ENCODE measurements around the gene RPE65. TPM values are rescaled to one million over a fixed set of nuclear protein-coding genes. Genes with fewer than 3 reads are reported as not detected.
"Not testable (repeated sequence)": the region's sequence is repeated elsewhere in the genome, so short reads cannot be mapped to it uniquely, and the experiment has no call there.

The RPE65 gene
- total RNA-seq: not detected

DNA sequence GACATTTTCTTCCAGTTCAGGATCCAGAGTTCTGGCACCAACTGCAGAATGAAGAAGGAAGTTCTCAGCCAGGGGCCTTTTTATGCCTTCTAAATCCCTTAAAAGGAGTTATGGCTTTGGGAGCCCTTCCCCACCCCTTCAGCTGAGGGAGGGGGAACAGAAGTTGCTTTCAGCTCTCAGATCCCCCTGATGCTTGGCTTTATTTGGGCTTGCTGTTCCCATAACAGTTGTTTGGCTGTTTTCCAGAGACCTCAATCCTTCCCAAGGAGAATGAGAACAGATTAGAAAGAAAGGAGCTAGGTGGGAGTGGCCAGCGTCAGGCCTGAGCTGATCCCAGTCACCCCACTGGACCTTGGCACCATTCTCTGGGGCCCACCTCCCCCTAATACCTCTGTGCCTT lies at the start of gene RPE65:
Gene RPE65, minus strand, starts transcription at position 54 of the 400 bp plus-strand sequence. Its CDS starts 49 bp downstream, at position 5.
- H3K27ac Mint-ChIP-seq: no peak within 1 kb of the TSS
- no peaks in the 10 kb centered on the region for H3K27me3 Mint-ChIP-seq
- no peak for DNase-seq
- H3K4me3 Mint-ChIP-seq: no peak within 1 kb of the TSS
- no peaks in the 10 kb centered on the region for H3K36me3 Mint-ChIP-seq
- H3K4me1 Mint-ChIP-seq: no peaks in the 10 kb centered on the region
- no peaks in the 10 kb centered on the region for H3K9me3 Mint-ChIP-seq

DNA sequence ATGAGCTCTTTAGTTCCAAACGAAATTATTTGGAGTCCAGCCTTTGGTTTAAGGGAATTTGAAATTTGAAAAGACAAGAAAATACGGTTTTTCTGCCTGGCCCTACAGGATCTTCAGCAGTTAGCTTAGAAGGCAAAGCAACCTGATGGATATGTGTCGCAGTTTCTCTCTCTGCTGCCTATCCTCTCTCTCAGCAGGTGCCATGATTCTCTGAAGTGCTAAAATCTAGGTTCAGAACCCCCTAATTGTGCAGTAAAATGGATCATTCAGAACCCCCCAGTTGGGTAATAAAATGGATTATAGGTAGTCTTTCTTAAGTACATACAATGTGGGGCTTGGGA lies 47.6 kb upstream of the RPE65 start:
- Mint-ChIP-seq H3K4me1 (peaks cover 9% of the 10 kb centered on the region), H3K27me3 (peaks cover 47% of the 10 kb centered on the region), H3K9me3 (peaks cover 2% of the 10 kb centered on the region)

DNA sequence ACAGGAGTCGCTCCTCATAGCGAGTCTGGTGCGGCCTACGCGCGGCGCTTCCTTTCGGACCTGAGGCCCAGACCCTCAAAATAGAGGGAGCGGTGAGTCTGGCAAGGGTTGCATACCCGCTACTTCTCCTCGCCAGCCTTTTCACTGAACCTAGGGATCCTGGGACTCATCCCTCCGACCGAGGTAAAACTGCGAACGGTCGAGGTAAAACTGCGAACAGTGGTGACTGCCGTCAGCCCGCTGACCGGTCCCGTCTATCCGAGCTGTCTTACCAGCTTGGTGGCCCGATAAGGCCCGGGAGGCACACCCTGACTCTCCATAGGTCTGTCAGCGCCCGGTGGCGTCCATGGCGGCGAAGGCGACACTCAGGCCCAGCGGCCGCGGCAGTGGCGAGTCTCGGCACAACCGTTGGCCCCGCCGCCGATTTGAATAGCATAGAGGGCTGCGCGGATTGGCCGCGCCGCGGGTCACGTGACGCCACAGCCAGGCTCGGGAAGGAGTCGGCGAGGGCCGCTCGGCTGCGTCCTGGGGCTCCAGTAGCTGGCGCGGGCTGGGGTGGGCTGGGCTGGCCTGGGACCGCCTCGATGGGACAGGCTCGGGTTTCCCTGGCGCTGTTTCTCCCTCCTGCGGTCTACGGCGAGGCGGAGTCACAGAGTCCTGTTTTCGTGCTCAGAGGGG lies 47.1 kb upstream of the RPE65 start, which contains the start of gene DEPDC1:
Gene DEPDC1, minus strand, starts transcription at position 403 of the 678 bp plus-strand sequence. Its CDS starts 83 bp downstream, at position 320.
- peak within 1 kb of the TSS; percentile 84 for H3K4me3 Mint-ChIP-seq
- no peaks in the 10 kb centered on the region for H3K36me3 Mint-ChIP-seq
- H3K9me3 Mint-ChIP-seq: peaks cover 2% of the 10 kb centered on the region
- peaks cover 9% of the 10 kb centered on the region for H3K4me1 Mint-ChIP-seq
- peaks cover 46% of the 10 kb centered on the region for H3K27me3 Mint-ChIP-seq
- H3K27ac Mint-ChIP-seq: peak within 1 kb of the TSS; percentile 65
- peak; percentile 80 for DNase-seq

More for the DNA sequence above, 47.6 kb upstream of the RPE65 start:
- no peaks in the 10 kb centered on the region for H3K36me3 Mint-ChIP-seq
- peak overlapping the region; percentile 84 for H3K4me3 Mint-ChIP-seq
- no peak for DNase-seq
- H3K27ac Mint-ChIP-seq: no peak overlapping the region

DNA sequence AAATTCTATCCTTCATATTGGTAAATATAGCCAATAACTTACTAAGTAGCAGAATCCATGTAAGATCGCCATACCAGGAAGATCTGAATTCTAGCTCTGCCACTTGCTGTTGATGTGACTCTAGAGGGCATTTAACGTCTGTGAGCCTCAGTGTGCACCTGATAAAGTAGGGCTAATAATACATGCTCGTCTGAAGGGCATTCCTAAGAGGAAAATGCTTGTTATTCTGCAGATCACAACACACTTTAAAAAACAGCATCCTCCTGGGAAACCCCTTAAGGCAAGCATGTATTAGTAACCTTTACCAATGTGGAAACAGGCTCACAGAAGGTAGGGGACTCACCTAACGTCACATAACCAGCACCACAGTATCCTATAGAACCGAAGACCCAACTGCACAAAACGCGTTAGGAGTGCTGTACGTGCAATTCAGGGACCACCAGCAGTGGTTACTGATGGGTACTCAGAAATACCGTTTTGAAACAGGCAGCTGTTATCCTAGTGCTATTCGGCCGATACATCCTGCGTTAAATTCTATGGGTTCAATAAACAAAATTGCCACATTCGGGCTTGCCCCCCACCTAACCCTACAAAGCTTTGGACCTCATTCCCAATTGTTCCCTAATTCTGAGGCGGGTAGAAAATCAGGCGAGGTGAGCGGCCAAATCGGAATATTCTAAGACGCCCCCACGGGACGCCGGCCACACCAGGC lies 46.4 kb upstream of the RPE65 start:
- Mint-ChIP-seq H3K4me1 (peaks cover 9% of the 10 kb centered on the region), H3K9me3 (peaks cover 2% of the 10 kb centered on the region), H3K27me3 (peaks cover 43% of the 10 kb centered on the region), H3K36me3 (no peaks in the 10 kb centered on the region), H3K4me3 (peak overlapping the region; percentile 84), H3K27ac (no peak overlapping the region)
- peak; percentile 0 for DNase-seq

DNA sequence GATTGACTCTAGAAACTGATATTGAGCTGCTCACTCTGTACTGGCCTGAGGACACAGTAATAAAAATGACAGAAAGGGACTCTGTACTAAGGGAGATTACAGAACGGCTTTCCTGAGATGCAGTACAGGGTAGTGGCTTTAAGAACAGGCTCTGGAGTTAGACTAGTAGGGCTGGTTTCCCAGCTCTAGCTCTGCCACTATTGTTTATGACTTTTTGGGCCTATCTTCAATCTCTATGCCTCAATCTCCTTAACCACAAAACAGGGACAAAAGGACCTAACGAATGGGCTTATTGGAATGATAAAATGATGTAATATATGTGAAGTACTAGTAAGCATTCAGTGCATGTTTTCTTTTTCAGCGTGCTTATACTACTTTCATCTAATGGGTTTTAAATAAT lies 45.8 kb upstream of the RPE65 start:
- H3K4me3 Mint-ChIP-seq: peak overlapping the region; percentile 84
- H3K4me1 Mint-ChIP-seq: peaks cover 9% of the 10 kb centered on the region
- no peak for DNase-seq
- H3K36me3 Mint-ChIP-seq: no peaks in the 10 kb centered on the region
- H3K27ac Mint-ChIP-seq: no peak overlapping the region
- H3K27me3 Mint-ChIP-seq: peaks cover 43% of the 10 kb centered on the region
- no peaks in the 10 kb centered on the region for H3K9me3 Mint-ChIP-seq

DNA sequence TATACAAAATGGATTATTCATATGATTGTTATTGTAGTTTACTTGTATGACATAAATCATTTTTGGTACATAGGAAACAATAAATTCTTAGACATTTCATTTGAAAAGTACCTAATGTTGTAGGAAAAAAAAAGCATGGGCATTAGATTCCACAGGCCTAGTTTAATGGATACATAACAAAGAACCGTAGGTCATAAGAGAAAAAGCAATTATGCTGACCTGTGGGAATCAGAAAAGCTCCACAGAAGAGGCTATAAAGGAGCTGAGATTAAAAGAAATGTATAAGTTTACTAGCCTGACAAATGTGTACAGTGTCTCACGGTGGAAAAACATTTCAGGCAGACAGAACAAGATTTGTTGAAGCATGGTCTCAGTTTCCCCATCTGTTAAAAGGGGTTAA lies 43.4 kb upstream of the RPE65 start:
- Mint-ChIP-seq H3K9me3 (no peaks in the 10 kb centered on the region), H3K4me3 (no peak overlapping the region), H3K36me3 (no peaks in the 10 kb centered on the region), H3K27me3 (peaks cover 27% of the 10 kb centered on the region), H3K4me1 (peaks cover 9% of the 10 kb centered on the region), H3K27ac (no peak overlapping the region)
- no peak for DNase-seq

DNA sequence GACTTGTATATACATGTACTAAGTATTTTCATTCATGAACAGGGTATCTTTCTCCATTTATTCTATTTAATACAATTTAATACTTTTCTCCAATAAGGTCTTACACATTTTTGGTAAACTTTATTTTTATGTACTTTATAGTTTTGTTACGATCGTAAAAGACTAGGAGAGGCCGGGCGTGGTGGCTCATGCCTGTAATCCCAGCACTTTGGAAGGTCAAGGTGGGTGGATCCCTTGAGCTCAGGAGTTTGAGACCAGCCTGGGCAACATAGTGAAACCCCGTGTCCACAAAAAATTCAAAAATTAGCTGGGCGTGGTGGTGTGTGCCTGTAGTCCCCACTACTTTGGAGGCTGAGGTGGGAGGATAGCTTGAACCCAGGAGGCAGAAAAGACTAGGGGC lies 42.5 kb upstream of the RPE65 start:
- H3K4me1 Mint-ChIP-seq, H3K36me3 Mint-ChIP-seq, DNase-seq, H3K9me3 Mint-ChIP-seq, H3K4me3 Mint-ChIP-seq, H3K27ac Mint-ChIP-seq: not testable (repeated sequence)
- H3K27me3 Mint-ChIP-seq: peaks cover 17% of the 10 kb centered on the region

DNA sequence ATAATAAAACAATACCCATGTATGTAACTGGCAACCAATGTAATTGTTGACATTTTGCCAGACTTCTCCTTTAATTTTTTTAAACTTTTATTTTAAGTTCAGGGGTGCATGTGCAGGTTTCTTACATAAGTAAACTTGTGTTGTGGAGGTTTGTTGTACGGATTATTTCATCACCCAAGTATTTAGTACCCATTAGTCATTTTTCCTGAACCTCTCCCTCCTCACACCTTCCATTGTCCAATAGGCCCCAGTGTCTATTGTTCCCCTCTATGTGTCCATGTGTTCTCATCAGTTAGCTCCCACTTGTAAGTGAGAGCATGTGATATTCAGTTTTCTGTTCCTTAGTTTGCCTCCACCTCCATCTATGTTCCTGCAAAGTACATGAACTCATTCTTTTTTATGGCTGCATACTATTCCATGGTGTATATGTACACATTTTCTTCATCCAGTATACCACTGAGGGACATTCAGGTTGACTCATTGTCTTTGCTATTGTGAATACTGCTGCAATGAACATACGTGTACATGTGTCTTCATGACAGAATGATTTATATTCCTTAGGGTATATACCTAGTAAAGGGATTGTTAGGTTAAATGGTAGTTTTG lies 40.4 kb upstream of the RPE65 start:
- Mint-ChIP-seq H3K4me1 (no peaks in the 10 kb centered on the region), H3K4me3 (no peak overlapping the region), H3K27me3 (peaks cover under 1% of the 10 kb centered on the region), H3K27ac (no peak overlapping the region), H3K36me3 (no peaks in the 10 kb centered on the region), H3K9me3 (no peaks in the 10 kb centered on the region)
- DNase-seq: no peak

DNA sequence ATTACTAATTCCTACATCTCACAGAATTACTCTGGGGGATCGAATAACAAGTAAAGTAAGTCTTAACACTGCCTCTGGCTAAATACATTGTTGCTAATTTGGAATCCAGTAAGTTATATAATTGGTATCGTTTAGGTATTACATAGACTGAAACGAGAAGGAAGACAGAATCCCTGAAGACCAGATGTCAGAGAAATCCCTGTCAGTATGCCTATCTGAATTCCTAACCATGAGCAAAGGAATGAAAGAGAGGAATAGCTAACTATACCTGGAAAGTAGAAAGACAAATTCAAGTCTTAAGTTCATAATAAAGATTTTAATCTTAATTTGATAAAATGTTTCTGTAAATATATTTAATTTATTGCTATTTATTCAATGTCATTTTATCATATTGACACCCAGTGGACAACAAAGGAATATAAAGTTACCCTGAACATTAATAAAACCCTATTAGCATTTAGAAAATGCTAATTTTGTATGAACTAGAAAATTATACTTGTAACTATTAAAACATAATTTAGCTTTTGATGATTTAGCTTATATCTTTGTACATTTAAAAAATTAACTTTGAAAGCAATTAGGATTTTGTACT lies 35.8 kb upstream of the RPE65 start:
- Mint-ChIP-seq H3K4me3 (no peak overlapping the region), H3K36me3 (peaks cover 4% of the 10 kb centered on the region), H3K27me3 (no peaks in the 10 kb centered on the region), H3K4me1 (no peaks in the 10 kb centered on the region), H3K9me3 (no peaks in the 10 kb centered on the region), H3K27ac (no peak overlapping the region)
- DNase-seq: no peak

DNA sequence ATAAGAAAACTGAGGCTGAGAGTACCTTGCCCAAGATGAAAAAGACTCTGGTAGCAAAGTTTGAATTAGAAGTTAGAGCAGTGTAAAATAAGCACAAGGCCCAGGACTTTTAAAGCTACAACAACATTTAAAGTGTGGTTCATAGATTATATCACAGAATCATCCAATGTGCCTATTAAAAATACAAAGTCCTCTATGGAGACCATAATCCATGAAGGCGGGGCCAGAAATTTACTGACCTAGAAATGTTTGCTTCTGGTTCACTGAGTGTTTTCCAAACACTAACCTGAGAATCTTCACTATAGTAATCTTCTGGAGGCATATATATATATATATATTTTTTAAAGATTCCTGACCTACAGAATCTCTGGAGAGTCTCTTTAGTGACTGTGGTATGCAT lies 34.9 kb upstream of the RPE65 start:
- Mint-ChIP-seq H3K36me3 (peaks cover 4% of the 10 kb centered on the region), H3K27me3 (no peaks in the 10 kb centered on the region), H3K4me3 (no peak overlapping the region), H3K9me3 (no peaks in the 10 kb centered on the region), H3K4me1 (no peaks in the 10 kb centered on the region), H3K27ac (no peak overlapping the region)
- DNase-seq: no peak

DNA sequence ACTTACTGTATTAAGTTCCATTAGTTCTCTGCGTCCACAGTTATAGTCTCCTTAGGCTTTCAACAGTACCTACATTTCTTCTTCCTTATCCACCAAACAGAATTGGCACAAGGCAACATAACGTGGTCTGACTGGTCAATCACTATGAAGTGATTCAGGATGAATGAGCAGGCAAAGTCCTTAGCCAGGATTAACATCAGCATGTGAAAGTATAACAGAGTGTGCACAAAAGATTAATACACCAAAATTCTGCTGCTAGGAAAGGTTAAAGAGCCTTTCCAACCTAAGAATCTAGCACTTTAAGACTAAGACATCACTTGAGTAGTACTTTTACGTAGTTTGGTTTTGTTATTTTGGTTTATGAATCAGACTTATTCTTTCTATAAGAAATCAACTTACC lies 31.3 kb upstream of the RPE65 start:
- Mint-ChIP-seq H3K4me3 (no peak overlapping the region), H3K27ac (no peak overlapping the region)

DNA sequence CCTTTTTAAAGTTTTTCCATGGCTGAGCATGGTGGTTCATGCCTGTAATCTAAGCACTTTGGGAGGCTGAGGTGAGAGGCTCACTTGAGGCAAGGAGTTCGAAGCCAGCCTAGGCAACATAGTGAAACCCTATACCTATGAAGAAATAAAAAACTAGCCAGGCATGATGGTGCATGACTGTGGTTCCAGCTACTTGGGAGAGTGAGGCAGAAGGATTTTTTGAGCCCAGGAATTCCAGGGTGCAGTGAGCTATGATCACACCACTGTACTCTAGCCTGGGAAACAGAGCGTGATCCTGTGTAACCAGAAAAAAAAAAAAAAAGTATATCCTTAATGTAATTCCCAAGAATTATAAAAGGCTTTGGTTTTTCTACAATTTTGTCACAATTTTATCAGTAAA lies 29.7 kb upstream of the RPE65 start:
- H3K4me3 Mint-ChIP-seq: no peak overlapping the region
- no peak overlapping the region for H3K27ac Mint-ChIP-seq
- no peaks in the 10 kb centered on the region for H3K4me1 Mint-ChIP-seq
- peaks cover 8% of the 10 kb centered on the region for H3K36me3 Mint-ChIP-seq
- no peak for DNase-seq
- H3K9me3 Mint-ChIP-seq: no peaks in the 10 kb centered on the region
- no peaks in the 10 kb centered on the region for H3K27me3 Mint-ChIP-seq

More for the DNA sequence above, 31.3 kb upstream of the RPE65 start:
- no peak for DNase-seq
- Mint-ChIP-seq H3K27me3 (no peaks in the 10 kb centered on the region), H3K36me3 (peaks cover 8% of the 10 kb centered on the region), H3K4me1 (no peaks in the 10 kb centered on the region), H3K9me3 (no peaks in the 10 kb centered on the region)

DNA sequence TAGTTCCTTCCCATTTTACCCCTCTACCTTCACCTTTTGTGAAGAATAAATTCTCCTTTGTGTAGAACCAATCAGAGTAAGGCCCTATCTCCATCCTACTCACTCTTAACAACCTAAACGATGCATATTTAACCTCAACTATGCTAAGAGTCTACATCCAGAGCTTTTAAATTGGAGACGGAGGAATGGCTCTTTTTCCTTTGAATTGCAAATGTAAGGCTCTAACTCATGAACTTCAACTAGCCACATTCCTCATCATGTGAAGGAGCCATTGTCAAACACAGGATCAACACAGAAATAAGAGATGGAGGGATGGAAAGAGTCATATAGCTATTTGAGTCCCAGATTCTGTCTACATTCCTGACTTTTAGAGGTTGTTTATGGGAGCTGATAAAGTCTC lies 28.9 kb upstream of the RPE65 start:
- Mint-ChIP-seq H3K4me3 (no peak overlapping the region), H3K4me1 (no peaks in the 10 kb centered on the region), H3K9me3 (no peaks in the 10 kb centered on the region), H3K36me3 (peaks cover 8% of the 10 kb centered on the region), H3K27ac (no peak overlapping the region), H3K27me3 (no peaks in the 10 kb centered on the region)
- no peak for DNase-seq

DNA sequence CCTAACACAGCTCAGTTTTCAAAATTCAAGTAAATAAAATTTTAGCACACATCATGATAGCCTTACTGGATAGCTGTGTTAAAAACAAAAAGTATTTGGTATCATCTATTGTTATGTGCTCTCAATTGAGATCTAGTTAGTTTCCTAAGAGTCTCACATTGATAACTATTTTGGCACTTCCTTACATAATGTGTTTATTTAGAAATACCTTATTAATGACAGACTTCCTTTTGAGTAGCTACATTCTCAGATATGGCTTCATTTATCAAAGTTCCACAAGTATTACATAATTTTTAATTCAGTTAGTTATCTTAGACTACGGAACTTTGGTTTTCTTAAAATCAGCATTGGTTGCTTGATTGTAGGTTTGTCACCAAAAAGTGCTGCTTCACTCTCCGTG lies 26.9 kb upstream of the RPE65 start:
- not testable (repeated sequence) for H3K36me3 Mint-ChIP-seq, H3K9me3 Mint-ChIP-seq, H3K27me3 Mint-ChIP-seq, H3K4me3 Mint-ChIP-seq, DNase-seq, H3K4me1 Mint-ChIP-seq, H3K27ac Mint-ChIP-seq

DNA sequence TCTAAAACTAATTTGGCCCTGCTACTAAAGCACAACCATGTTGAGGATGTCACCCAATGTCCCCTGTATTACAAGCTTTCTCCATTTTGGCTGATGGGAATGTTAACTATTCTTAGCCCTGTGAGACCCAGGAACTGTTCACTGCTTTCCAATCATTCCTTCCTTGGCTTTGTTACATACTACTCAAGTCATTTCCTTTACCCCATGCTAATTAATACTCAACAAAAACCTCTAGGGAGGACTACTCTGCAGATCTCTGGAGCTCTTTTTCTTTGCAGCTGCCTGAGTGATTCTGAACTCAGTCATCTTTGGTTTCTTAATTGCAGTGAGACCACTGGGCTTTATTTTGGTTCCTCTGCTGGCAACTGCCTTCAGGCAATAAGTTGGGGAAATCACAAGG lies 23.3 kb upstream of the RPE65 start:
- H3K4me1 Mint-ChIP-seq: no peaks in the 10 kb centered on the region
- no peak overlapping the region for H3K4me3 Mint-ChIP-seq
- no peaks in the 10 kb centered on the region for H3K9me3 Mint-ChIP-seq

More for the DNA sequence above, 23.3 kb upstream of the RPE65 start:
- no peak for DNase-seq
- Mint-ChIP-seq H3K27ac (no peak overlapping the region), H3K36me3 (no peaks in the 10 kb centered on the region), H3K27me3 (no peaks in the 10 kb centered on the region)
